GM19043 (cell line): ENCODE measurements around the gene FAM131C.

Experiments used
- ATAC-seq: cut with Tn5 transposase; IDR thresholded peaks from one replicate; pipeline ENCODE4 v1.9.1; 2021; ENCODE audit warnings: low read depth; ENCODE audit not compliant: unreplicated experiment

Gene FAM131C

GRCh38 chr1:16077406-16078245, 4.2 kb upstream of the FAM131C start:
- no peak for ATAC-seq

GRCh38 chr1:16076865-16077238, 3.4 kb upstream of the FAM131C start:
- no peak for ATAC-seq

DNA sequence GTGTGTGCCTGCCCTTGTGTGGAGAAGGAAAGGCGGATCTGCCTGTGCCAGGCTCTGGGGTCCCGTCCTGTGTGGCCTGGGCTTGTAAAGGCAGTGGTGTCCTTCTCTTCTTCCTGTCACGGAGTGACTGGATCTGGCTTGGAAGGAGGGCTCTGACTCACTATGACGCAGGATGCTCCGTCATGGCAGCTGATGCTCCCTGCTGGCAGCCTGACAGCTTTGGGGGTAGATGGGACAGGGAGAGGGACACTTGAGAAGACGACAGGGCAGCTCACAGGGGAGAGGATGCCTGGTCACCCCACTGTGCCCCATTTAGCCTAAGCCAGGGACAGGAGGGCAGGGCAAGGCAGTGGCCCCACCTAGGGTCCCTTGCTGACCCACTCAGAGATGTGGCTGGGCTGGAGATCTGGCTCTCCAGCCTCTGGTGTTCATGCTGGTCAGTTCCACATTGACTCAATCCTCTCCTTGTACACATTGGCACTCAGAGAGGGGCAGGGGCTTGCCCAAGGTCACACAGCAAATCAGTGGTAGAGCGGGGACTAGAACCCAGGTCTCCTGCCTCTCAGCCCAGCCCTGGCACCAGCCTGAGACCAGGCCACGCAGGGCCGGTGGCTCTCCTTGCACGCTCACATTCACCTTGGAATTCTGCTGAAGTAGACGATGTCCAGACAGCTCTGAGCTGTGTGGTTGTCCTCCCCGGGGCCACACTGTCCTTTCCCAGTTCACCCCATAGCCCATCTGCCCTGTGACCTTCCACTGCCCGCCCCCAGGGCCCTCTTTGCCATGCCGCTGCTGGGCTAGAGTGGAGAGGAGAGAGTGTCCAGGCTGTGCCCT, 2.8 kb upstream of the FAM131C start:
- ATAC-seq: no peak

- no peak for ATAC-seq
Measured at GRCh38 chr1:16075337-16076030, 2.0 kb upstream of the FAM131C start.

GRCh38 chr1:16074217-16074616, 766 bp upstream of the FAM131C start:
- no peak for ATAC-seq

- ATAC-seq: no peak
Measured at GRCh38 chr1:16072616-16073484, 601 bp downstream of the FAM131C start.

GRCh38 chr1:16072095-16072494, 1.4 kb downstream of the FAM131C start:
- ATAC-seq: no peak

- no peak for ATAC-seq
Measured at GRCh38 chr1:16071614-16072013, 1.8 kb downstream of the FAM131C start.

DNA sequence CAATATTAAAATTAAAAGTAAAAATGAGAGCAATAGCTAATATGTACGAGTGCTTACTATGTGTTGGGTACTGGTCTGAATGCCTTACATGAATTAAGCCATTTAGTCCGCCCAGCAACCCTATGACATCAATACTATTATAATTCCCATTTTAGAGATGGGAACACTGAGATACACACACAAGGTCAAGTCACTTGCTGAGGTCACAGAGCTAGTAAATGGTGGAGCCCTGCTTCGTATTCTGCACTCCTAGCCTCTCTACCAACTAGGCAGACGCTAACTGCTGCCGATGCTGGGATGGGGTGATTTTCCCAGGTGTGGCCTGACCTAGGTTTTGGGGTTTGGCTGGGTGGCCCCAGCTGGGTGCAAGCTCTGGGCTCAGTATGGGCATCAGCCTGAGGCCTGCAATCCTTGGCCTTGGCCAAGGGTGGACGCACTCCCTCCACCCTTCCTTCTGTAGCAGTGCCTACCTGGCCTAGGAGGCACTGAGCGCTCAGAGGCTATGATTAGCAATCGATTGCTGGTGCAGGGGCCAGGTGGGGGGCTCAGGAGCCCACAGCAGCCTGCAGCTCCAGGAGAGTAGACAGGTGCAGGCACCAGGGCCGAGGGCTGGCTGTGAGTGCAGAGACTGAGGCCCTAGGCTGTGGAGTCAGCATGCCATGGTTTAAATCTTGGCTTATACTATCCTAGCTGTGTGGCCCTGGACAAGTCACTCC, 2.7 kb downstream of the FAM131C start:
- ATAC-seq: no peak

- ATAC-seq: no peak
Measured at GRCh38 chr1:16068356-16069270, 4.8 kb downstream of the FAM131C start.

- no peak for ATAC-seq
Measured at GRCh38 chr1:16067933-16068332, 5.5 kb downstream of the FAM131C start.

DNA sequence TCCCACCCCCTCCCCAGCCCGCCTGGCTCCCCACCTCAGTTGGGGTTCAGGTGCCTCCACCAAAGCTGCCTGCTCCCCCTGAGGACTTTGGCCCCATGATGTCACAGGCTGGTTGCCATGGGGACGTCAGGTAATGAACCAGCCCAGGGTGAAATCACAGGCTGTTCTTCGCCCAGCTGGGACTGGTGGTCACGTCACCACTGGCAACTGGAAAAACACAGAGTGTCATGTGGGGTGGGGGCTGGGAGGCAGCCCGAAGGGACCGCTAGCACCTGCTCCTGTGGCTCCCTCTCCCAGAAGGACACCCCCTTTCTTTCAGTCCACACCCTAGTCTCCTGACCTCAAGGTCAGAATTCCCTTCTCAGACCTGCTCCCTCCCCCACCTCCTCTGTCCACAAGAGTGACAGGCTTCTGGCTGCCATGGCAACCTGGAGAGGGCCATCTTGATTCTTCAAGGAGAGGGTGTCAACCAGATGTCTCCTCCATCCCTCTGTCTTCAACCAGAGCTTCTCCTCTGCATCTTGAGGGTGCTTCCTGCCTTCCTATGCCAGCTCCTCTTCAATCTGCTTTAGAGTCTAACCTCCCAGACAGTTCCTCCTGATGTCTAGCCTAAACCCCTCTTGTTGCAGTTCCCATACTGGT, 6.2 kb downstream of the FAM131C start:
- no peak for ATAC-seq

- ATAC-seq: no peak
Measured at GRCh38 chr1:16066245-16066644, 7.2 kb downstream of the FAM131C start.

DNA sequence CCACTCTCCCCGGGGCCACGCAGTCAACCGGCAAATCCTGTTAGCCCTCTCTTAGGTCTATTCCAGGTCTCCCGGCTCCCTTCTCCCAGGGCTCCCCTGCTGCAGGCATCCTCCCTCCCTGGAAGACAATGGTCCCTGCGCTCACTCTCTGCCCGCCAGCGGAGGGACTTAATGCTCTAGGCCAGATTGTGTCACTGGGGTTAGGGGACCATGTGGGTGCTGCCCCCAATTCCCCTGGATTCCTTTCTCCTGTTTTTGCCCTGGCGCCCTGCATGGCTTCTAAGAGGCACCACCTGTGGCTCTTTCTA, 8.2 kb downstream of the FAM131C start:
- ATAC-seq: no peak

GRCh38 chr1:16064536-16065268, 8.7 kb downstream of the FAM131C start:
- no peak for ATAC-seq

DNA sequence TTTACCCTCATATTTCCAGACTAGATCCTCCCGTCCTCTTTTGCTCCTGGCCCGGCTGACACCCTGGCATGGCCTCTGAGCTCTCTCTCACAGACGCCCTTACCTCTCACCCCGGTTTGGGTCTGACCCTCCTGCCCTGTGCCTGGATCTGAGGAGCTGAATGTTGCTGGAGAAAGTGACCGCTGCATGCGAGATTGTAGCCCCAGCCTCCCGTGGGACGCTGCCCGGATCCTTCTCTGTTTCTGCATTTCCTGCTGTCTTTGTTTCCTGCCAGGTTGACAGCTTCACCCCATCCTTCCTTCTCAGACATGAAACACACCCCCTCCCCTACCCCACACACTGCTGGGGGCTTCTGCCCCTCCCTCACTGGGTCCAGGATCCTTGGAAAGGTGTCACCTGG, 9.5 kb downstream of the FAM131C start:
- ATAC-seq: no peak

DNA sequence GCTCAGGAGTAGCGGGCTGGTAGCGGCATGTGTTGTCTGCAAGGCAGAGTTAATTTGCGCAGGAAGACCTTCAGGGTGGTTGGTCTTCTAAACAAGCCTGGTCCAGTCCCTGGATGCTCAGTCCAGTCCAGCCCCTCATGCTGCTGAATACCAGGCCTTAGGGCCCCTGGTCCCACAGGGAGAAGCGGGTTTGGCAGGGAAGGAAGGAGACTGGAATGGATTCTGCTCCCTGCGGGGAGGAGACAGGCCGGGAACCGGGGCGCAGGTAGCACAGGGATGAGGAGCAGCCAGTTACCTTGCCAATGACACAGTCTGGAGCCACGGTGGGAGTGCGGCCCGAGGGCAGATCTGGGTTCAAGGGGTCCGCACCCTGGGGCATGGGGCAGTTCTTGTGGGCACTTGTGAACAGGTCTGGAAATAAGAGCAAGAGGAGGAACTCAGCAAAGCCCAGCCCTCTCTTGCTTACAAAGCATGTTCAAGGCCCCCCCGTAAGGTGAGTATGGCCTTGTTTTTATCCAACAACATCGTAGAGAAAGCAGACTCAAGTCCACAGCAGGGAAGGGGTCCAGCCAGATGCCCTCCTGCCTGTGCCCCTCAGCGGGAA, 10.1 kb downstream of the FAM131C start:
- ATAC-seq: no peak
